ENCODE data around the gene CHL1. TPM values are rescaled to one million over a fixed set of nuclear protein-coding genes. Genes with fewer than 3 reads are reported as not detected.

Gene CHL1
- total RNA-seq, 4 donors from 2014 or later, result 10.4 to 41.5 (median 25.4) TPM

DNA sequence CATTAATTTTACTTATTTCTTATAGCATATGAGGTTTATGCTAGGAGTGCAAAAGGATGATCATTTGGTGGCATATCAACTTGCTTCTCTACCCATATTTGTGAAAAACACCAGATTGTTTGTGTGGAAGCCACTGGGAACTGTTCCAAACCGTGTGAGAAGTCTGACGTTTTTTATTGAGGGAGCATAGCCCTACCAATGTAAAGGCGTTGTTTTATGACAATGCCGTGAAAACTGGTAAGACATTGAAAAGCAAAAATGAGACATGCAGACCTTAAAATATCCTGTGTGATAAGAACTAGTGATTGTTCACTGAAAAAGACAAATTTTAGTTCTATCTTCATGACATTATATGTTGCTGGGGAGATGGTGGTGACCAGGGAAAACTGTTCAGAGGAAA lies 87.8 kb downstream of the CHL1 start:
- no peak for TF ChIP-seq POLR2AphosphoS5 (IDR thresholded peaks at IDR 0.05)
- no peak for TF ChIP-seq EP300 (IDR thresholded peaks at IDR 0.05; ENCODE audit: low read depth)

DNA sequence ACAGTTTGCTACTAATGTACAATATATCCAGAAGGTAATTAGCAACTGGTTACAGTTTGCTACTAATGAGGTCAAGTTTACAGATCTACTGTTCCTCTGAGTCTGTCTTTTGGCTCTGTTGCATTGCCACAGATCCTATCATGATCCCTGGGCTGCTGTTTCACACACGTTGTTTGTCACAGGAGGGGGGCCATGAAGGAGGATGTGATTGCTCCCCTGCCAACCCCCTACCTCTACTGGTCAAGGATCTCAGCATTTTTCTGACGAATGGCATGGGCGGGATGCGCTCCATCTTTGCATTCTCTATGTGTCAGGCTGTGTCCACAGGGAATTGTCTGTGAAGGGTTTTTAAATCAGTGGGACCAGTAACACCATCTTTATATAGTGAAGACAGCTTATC lies 91.9 kb downstream of the CHL1 start:
- Histone ChIP-seq H3K27me3 (no peaks in the 10 kb centered on the region), H3K27ac (no peak overlapping the region), H3K9me3 (no peaks in the 10 kb centered on the region), H3K4me1 (no peaks in the 10 kb centered on the region), H3K4me3 (no peak overlapping the region), H3K36me3 (no peaks in the 10 kb centered on the region)
- DNase-seq, result no peak
- WGBS, 2 donors (ENCODE audit: low coverage in 1 of 2), result 76 to 100% methylated on average over 2 to 4 of the region's 4 CpGs
- in situ Hi-C loops (cut with MboI; ENCODE audit: low pct_ligation_motif_present in 1 of 4, low pct_unique_long_range_greater_than_20kb in 1 of 4, low sequenced_read_pairs in 3 of 4) (no loop called here), intact Hi-C loops (cut with DNase I; ENCODE audit: low total_unique reads) (no loop called here)
- TF ChIP-seq POLR2AphosphoS5 (IDR thresholded peaks at IDR 0.05) (no peak), EP300 (IDR thresholded peaks at IDR 0.05; ENCODE audit: low read depth) (no peak), POLR2A (IDR thresholded peaks at IDR 0.05) (no peak)
- TF ChIP-seq, protein P1, sequence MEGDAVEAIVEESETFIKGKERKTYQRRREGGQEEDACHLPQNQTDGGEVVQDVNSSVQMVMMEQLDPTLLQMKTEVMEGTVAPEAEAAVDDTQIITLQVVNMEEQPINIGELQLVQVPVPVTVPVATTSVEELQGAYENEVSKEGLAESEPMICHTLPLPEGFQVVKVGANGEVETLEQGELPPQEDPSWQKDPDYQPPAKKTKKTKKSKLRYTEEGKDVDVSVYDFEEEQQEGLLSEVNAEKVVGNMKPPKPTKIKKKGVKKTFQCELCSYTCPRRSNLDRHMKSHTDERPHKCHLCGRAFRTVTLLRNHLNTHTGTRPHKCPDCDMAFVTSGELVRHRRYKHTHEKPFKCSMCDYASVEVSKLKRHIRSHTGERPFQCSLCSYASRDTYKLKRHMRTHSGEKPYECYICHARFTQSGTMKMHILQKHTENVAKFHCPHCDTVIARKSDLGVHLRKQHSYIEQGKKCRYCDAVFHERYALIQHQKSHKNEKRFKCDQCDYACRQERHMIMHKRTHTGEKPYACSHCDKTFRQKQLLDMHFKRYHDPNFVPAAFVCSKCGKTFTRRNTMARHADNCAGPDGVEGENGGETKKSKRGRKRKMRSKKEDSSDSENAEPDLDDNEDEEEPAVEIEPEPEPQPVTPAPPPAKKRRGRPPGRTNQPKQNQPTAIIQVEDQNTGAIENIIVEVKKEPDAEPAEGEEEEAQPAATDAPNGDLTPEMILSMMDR (IDR thresholded peaks at IDR 0.05), result no peak

More for the DNA sequence above, 87.8 kb downstream of the CHL1 start:
- Histone ChIP-seq H3K27ac (no peak overlapping the region), H3K4me3 (no peak overlapping the region), H3K27me3 (no peaks in the 10 kb centered on the region), H3K9me3 (no peaks in the 10 kb centered on the region), H3K4me1 (no peaks in the 10 kb centered on the region), H3K36me3 (no peaks in the 10 kb centered on the region)
- in situ Hi-C loops (cut with MboI; ENCODE audit: low pct_ligation_motif_present in 1 of 4, low pct_unique_long_range_greater_than_20kb in 1 of 4, low sequenced_read_pairs in 3 of 4) (no loop called here), intact Hi-C loops (cut with DNase I; ENCODE audit: low total_unique reads) (no loop called here)
- WGBS, 2 donors (ENCODE audit: low coverage in 1 of 2), result 31 to 40% methylated on average over 4 of the region's 4 CpGs
- no peak for DNase-seq

DNA sequence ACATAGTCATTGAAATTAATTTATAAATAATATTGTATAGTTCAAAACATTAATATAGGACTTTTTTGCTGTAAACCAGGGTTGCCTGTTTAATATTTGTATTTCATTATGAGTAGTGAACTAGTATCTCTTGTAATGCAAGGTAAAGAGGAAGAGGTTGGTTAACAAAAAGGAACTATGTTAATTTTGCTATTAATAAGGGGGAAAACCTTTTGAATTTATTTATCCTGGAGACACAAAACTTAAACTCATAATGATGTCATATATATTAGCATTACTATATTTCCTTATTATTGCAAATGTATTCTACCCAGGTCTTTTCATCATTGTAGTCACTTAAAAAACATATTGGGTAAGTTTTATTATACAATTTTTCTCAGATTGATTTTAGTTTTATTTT lies 94.5 kb downstream of the CHL1 start:
- DNase-seq, result no peak
- H3K27me3 ChIP-seq, result no peaks in the 10 kb centered on the region
- in situ Hi-C loops (cut with MboI; ENCODE audit: low pct_ligation_motif_present in 1 of 4, low pct_unique_long_range_greater_than_20kb in 1 of 4, low sequenced_read_pairs in 3 of 4), result no loop called here
- H3K9me3 ChIP-seq, result no peaks in the 10 kb centered on the region
- H3K27ac ChIP-seq, result no peak overlapping the region
- TF ChIP-seq POLR2AphosphoS5 (IDR thresholded peaks at IDR 0.05), result no peak
- TF ChIP-seq, protein P1 (IDR thresholded peaks at IDR 0.05), result no peak
- no peak for TF ChIP-seq EP300 (IDR thresholded peaks at IDR 0.05; ENCODE audit: low read depth)
- no peak for TF ChIP-seq POLR2A (IDR thresholded peaks at IDR 0.05)
- intact Hi-C loops (cut with DNase I; ENCODE audit: low total_unique reads), result no loop called here
- H3K4me1 ChIP-seq, result no peaks in the 10 kb centered on the region
- no peaks in the 10 kb centered on the region for H3K36me3 ChIP-seq
- H3K4me3 ChIP-seq, result no peak overlapping the region

DNA sequence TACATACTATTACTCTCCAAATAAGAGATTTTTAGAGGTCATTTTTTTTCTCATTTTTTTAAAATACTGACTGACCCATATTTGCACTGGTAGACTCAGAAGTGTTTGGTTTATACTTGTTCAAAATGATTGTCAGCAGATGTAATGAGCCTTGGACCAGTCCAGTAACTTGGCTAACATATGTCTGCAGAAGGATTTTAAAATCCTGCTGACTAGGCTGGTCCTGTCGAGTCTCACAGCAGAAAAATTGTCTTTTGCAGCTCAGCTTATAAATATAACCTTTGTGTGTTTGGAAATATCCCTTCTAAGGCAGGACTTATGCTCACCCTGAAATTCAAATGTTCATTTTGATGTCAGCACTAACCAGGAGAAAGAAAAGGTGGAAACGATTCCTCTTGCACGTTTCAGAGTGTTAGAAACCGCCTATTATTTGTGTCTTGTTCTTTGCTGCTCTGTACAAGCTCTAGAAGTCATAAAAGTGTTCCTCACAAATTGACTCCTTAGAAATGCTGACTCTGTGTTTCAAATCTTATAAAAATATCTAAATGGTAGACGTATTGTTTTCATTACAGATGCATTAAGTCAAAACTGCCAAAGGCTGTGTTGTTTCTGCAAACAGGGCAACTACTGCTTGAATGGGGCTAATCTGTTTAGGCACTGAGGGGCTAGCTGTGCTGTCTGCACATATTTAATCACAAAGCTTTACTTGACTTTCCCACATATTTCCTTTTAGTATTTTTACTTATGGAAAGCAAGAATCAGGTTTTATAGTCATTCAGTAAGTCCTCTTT lies 95.3 kb downstream of the CHL1 start:
- 33 to 56% methylated on average over 3 to 5 of the region's 5 CpGs for WGBS, 2 donors (ENCODE audit: low coverage in 1 of 2)
- H3K27ac ChIP-seq, result no peak overlapping the region
- no peak overlapping the region for H3K4me3 ChIP-seq
- no peaks in the 10 kb centered on the region for H3K4me1 ChIP-seq
- intact Hi-C loops (cut with DNase I; ENCODE audit: low total_unique reads), result no loop called here
- no peak for TF ChIP-seq EP300 (IDR thresholded peaks at IDR 0.05; ENCODE audit: low read depth)
- TF ChIP-seq, protein P1 (IDR thresholded peaks at IDR 0.05), result no peak
- DNase-seq, result no peak
- no peaks in the 10 kb centered on the region for H3K9me3 ChIP-seq
- no peaks in the 10 kb centered on the region for H3K36me3 ChIP-seq
- in situ Hi-C loops (cut with MboI; ENCODE audit: low pct_ligation_motif_present in 1 of 4, low pct_unique_long_range_greater_than_20kb in 1 of 4, low sequenced_read_pairs in 3 of 4), result no loop called here
- no peaks in the 10 kb centered on the region for H3K27me3 ChIP-seq

DNA sequence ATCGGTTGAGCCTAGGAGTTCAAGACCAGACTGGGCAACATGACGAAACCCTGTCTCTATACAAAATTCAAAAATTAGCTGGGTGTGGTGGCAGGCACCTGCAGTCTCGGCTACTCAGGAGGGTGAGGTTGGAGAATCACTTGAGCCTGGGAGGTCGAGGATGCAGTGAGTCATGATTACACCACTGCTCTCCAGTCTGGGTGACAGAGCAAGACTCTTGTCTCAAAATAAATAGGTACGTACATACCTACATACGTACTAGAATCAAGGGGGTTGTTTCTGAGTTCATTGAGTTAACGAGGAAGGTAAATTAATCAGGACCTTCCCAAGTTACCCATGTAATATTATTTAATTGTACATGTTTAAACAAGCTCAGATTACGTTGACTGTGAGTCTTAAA lies 97.5 kb downstream of the CHL1 start:
- H3K4me1 ChIP-seq, result no peaks in the 10 kb centered on the region
- H3K9me3 ChIP-seq, result no peaks in the 10 kb centered on the region
- WGBS, 2 donors (ENCODE audit: low coverage in 1 of 2), result 73% methylated on average over 8 of the region's 8 CpGs
- H3K27me3 ChIP-seq, result no peaks in the 10 kb centered on the region
- no peak overlapping the region for H3K4me3 ChIP-seq
- no peaks in the 10 kb centered on the region for H3K36me3 ChIP-seq
- in situ Hi-C loops (cut with MboI; ENCODE audit: low pct_ligation_motif_present in 1 of 4, low pct_unique_long_range_greater_than_20kb in 1 of 4, low sequenced_read_pairs in 3 of 4) (no loop called here), intact Hi-C loops (cut with DNase I; ENCODE audit: low total_unique reads) (no loop called here)
- TF ChIP-seq POLR2AphosphoS5 (IDR thresholded peaks at IDR 0.05), result no peak
- TF ChIP-seq EP300 (IDR thresholded peaks at IDR 0.05; ENCODE audit: low read depth), result no peak
- no peak for TF ChIP-seq POLR2A (IDR thresholded peaks at IDR 0.05)
- TF ChIP-seq, protein P1 (IDR thresholded peaks at IDR 0.05), result no peak
- no peak for DNase-seq
- no peak overlapping the region for H3K27ac ChIP-seq

Measured in transverse colon (tissue), 4 donors.